ENCODE measurements around the gene TMCC3.

The TMCC3 gene

DNA sequence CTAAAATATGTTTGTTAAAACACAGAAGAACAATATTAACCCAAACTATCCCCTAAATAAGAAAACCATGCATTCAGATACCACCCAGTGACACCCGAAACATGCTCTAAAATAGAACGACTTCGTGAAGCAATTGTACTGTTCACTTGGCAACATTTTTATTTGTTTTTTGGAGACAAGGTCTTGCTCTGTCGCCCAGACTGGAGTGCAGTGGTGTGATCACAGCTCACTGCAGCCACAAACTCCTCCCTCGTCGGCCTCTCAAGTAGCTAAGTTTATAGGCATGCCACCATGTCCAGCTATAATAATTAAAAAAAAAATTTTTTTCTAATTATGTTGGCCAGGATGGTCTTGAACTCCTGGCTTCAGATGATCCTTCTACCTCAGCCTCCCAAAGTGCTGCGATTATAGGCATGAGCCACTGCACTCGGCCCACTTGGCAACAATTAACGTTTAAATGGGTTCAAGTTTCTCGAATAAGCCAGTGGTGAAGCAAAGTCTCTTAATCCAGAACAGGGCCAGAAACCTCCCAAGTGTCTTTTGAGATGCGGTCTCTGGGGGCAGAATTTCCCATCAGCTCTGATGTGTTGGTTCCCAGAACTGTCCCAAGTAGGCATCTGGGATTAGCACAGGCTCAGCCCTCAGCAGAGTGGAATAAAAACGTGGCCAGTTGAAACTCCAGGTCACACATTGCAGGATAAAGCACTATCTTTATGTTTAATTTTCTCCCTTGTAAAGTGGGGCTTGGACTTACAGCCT, 74.5 kb downstream of the TMCC3 start:
- H3K27ac ChIP-seq (ENCODE audit: extremely low read depth, low read depth, low read length), result no peak overlapping the region
- no peak overlapping the region for H3K4me3 ChIP-seq (ENCODE audit: low read depth, low read length)
- POLR2A ChIA-PET, result no interaction called here
- CTCF ChIA-PET, result interaction anchor here (0.6 kb wide), 1 partner anchor 33 kb away, joined by 3 read pairs; no protein-coding TSS in a partner anchor
- H3K4me1 ChIP-seq (ENCODE audit: control insufficient read depth, insufficient read depth, low read length), result no peaks in the 10 kb centered on the region
- H3K9me3 ChIP-seq (ENCODE audit: control insufficient read depth, insufficient read depth, low read depth, low read length), result no peaks in the 10 kb centered on the region
- no peak for TF ChIP-seq ZBTB21 (tag by site-specific recombination; IDR thresholded peaks at IDR 0.05)
- no peak for TF ChIP-seq ZNF560 (tag by site-specific recombination; IDR thresholded peaks at IDR 0.05; ENCODE audit: borderline replicate concordance)
- TF ChIP-seq ZNF558 (tag by site-specific recombination; IDR thresholded peaks at IDR 0.05), result no peak
- no peak for TF ChIP-seq ZNF292 (tag by site-specific recombination; IDR thresholded peaks at IDR 0.05; ENCODE audit: borderline replicate concordance, low read depth)
- no peak for TF ChIP-seq ZNF658 (tag by site-specific recombination; IDR thresholded peaks at IDR 0.05)
- no peak for TF ChIP-seq OSR2 (tag by site-specific recombination; IDR thresholded peaks at IDR 0.05)
- TF ChIP-seq REPIN1 (tag by site-specific recombination; IDR thresholded peaks at IDR 0.05; ENCODE audit: low read depth), result no peak
- TF ChIP-seq ZNF501 (tag by site-specific recombination; IDR thresholded peaks at IDR 0.05), result no peak
- no peak for TF ChIP-seq ZNF544 (tag by site-specific recombination; IDR thresholded peaks at IDR 0.05)
- TF ChIP-seq SCRT2 (tag by site-specific recombination; IDR thresholded peaks at IDR 0.05), result no peak
- TF ChIP-seq MEIS1 (CRISPR knock-in tag; IDR thresholded peaks at IDR 0.05; ENCODE audit: borderline replicate concordance), result no peak
- no peak for TF ChIP-seq ZNF394 (tag by site-specific recombination; IDR thresholded peaks at IDR 0.05; ENCODE audit: borderline replicate concordance)
- no peak for TF ChIP-seq ZNF830 (tag by site-specific recombination; IDR thresholded peaks at IDR 0.05; ENCODE audit: low read depth)
- no peak for TF ChIP-seq ZNF341 (tag by site-specific recombination; IDR thresholded peaks at IDR 0.05; ENCODE audit: low read depth)
- TF ChIP-seq ZNF155 (tag by site-specific recombination; IDR thresholded peaks at IDR 0.05), result no peak
- no peak for TF ChIP-seq PRDM1 (tag by site-specific recombination; IDR thresholded peaks at IDR 0.05)
- TF ChIP-seq YY2 (tag by site-specific recombination; IDR thresholded peaks at IDR 0.05), result no peak
- no peak for TF ChIP-seq OVOL3 (tag by site-specific recombination; IDR thresholded peaks at IDR 0.05)
- no peak for TF ChIP-seq SP2 (tag by site-specific recombination; IDR thresholded peaks at IDR 0.05)
- peaks cover 0 to 3% of the 10 kb centered on the region in 2 experiments; a peak in 1 of 3 replicates for H3K36me3 ChIP-seq (ENCODE audit: control insufficient read depth in 2 of 2, insufficient read depth in 1 of 2, low read length in 2 of 2)

DNA sequence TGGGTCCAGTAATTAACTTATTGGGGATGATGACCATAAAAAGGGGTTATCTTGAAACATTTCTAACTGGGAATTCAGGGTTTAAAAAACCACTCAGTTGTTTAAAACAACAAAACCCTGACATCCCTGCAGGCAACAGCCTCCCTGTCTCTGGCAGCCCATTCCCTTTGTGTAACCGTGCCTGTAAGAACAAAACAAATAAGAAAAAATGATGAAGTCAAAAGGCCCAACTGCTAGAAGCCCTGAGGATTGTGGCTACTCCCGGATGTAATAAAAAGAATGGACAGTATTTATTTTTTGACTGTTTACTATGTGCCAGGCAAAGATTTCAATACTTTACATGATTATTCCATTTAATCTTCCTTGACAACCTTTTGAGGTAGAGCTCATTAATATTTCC, 75.3 kb downstream of the TMCC3 start:
- no peak for TF ChIP-seq ZNF561 (tag by site-specific recombination; IDR thresholded peaks at IDR 0.05; ENCODE audit: borderline replicate concordance)
- no peak for TF ChIP-seq ZBTB1 (tag by site-specific recombination; IDR thresholded peaks at IDR 0.05)
- TF ChIP-seq ZIC2 (tag by site-specific recombination; IDR thresholded peaks at IDR 0.05), result no peak
- no peak for TF ChIP-seq GLIS2 (tag by site-specific recombination; IDR thresholded peaks at IDR 0.05)
- TF ChIP-seq ZNF624 (tag by site-specific recombination; IDR thresholded peaks at IDR 0.05), result no peak
- TF ChIP-seq, protein P1, sequence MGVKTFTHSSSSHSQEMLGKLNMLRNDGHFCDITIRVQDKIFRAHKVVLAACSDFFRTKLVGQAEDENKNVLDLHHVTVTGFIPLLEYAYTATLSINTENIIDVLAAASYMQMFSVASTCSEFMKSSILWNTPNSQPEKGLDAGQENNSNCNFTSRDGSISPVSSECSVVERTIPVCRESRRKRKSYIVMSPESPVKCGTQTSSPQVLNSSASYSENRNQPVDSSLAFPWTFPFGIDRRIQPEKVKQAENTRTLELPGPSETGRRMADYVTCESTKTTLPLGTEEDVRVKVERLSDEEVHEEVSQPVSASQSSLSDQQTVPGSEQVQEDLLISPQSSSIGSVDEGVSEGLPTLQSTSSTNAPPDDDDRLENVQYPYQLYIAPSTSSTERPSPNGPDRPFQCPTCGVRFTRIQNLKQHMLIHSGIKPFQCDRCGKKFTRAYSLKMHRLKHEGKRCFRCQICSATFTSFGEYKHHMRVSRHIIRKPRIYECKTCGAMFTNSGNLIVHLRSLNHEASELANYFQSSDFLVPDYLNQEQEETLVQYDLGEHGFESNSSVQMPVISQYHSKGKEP (tag by site-specific recombination; IDR thresholded peaks at IDR 0.05), result no peak
- CTCF ChIA-PET, result no interaction called here
- peaks cover 0 to 3% of the 10 kb centered on the region in 2 experiments; a peak in 1 of 3 replicates for H3K36me3 ChIP-seq (ENCODE audit: control insufficient read depth in 2 of 2, insufficient read depth in 1 of 2, low read length in 2 of 2)
- H3K4me3 ChIP-seq (ENCODE audit: low read depth, low read length), result no peak overlapping the region
- H3K9me3 ChIP-seq (ENCODE audit: control insufficient read depth, insufficient read depth, low read depth, low read length), result no peaks in the 10 kb centered on the region
- H3K4me1 ChIP-seq (ENCODE audit: control insufficient read depth, insufficient read depth, low read length), result no peaks in the 10 kb centered on the region
- H3K27ac ChIP-seq (ENCODE audit: extremely low read depth, low read depth, low read length), result no peak overlapping the region
- POLR2A ChIA-PET, result no interaction called here
